ENCODE measurements around the gene NTM.

Gene NTM

DNA sequence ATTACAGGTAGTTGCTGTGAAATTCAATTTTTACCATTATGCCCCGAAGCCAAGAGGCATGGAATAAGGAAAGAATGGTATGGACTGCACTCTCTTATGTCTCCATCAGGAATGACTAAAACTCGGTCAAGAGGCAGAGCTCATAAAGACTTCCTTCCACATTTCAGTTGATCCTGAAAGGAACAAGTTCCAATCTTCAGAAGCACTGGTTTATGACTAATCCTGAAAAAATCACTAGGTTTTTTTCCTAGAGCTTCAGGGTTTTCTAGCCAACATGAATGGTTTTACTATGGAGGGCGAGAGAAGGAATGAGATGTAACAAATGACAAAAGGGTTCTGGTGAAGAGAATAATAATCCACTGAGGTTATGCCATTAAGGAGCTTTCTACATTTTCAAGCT, 832.2 kb downstream of the NTM start:
- DNase-seq = no peak

DNA sequence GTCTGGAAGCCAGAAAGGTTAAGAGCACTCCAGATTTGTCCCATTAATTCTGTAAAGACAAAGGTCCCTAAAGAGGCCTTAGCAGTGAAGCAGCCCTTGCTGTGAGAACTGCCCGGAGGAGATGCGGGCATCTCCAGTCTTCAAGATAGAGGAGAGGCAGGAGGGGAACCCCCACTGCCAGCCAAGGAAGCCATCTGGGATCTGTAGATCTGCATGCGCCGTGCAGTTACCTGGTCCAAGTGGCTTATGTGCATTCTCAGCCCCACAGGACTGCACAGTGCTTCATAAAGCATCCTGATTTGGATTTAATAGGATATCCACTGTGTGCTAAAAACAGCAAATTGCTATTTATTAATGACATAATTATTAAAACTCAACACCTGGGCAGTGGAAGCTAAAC, 834.6 kb downstream of the NTM start:
- DNase-seq = no peak

DNA sequence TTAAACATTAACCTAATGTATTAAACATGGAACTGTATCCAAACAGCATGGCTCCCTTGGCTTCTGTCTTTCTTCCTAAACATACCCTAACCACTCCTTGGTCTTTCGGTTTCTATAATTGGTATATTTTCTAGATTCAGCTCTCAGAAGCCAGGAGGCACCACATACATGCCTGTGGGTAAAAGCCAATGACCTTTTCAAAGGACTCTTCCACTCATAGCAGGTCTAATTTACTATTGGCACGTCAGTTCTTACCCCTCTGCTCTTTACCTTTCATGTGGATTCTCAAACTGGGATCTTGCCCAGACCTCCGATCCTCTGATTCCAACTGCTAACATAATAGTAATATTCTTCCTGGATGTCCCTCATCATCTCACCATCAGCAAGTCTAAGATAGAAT, 835.1 kb downstream of the NTM start:
- no peak for DNase-seq

DNA sequence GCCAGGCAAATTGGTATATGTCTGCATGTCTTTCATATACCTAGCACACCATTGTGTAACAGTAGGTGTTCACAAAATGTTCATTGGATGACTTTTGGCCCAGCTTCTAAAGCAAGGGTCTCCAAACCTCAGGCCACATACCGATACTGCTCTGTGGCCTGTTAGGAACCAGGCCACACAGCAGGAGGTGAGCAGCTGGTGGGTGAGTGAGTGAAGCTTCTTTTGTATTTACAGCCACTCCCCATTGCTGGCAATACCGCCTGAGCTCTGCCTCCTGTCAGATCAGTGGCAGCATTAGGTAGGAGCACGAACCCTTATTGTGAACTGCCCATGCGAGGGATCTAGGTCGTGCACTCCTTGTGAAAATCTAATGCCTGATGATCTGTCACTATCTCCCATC, 836.6 kb downstream of the NTM start:
- no peak for DNase-seq

DNA sequence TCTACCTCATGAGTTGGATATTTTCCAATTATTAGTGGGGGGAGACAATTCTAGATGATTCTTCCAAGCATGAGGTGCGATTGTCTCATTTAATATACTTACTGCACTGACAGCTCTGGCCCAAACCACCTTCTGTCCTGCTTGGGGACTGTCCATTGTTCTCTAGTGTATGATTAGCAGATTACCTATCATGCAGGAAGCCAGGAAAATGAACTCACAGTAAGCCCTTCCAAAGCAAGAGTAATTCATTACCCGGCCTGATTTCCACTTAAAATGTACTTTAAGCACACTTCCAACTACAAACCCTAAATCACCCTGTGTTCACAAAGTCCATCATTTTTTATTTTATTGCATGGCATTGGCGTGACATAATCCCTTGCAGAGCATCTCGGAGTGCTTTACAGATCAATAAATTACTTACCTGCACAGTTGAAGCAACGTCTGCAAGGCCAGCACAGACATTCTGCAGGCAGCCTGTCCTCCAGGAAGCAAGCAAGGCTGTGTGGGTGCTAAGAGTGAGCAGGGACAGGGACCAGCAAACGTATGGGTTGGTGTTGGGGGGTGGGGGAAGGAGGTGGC, 838.2 kb downstream of the NTM start:
- DNase-seq = no peak

DNA sequence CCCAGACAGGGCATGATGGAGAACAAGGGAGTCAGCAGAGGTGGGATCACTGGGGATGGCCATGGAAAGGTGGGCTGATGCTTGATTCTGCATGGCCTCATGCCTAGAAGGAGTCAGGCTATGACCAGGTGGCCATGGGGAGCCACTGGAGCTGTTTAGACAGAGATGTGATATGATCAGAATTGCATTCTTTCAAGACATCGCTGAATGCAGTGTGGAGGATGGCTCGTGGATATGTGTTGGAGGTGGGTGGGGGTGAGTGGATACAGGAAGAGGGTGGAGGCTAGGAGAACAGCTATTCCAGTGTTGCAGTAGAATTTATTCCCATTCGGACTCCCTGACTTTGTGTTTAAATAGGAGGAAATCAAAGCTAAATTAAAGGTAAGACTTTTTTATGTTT, 841.1 kb downstream of the NTM start:
- no peak for DNase-seq

DNA sequence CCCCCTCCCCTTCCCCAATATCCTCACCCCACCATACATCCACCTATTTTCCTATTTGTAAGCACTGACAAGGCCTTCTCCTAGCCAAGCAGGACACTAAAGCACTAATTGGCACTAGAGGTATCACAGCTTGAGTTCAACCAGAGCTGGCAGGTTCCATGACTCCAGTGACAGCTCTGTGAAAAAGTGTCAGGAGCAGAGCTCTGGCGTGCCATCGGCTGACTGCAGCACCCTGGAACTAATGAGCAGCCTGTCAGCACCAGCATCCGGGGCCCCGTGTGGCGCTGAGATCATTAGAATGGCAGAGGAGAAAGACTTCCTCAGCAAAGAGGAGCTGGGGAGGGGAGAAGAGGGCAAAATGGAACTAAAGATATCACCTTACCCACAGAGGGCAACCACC, 847.4 kb downstream of the NTM start:
- no peak for DNase-seq

DNA sequence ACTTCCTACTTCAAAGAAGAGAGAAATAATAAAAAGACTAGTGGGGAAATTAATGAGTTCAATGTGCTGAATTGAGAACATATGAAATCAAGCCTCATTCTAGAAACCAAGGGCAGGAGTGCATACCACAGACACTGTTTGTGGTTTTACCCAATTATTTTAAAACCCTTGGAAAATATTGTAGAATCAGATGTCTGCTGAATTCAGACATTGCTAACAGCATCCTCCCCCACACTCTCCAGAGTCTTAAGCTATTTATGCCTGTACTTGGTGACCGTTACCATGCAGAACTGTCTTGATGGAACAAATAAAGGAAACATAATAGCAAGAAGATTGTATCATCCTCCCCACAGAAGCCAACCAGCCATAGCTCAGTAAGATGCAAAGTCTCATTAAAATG, 850.1 kb downstream of the NTM start:
- no peak for DNase-seq

DNA sequence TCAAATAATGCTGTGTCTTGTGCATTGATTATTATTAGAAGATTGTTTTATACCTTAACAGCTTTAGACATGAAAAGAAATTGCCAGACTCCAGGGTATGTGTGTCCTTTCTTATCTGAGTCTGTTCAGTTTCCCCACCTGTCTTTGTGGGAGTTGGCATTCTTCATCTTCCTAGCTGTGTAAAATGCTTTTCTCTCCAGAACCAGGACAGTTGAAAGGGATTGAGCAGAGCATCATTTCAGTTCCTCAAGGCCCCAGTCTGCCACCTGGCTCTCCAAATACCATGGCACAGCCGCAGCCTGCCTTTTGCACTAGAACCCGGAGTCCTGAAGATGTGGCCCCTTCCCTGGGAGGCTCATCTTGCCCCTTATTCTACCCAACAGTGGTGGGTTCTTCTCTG, 851.9 kb downstream of the NTM start:
- no peak for DNase-seq

DNA sequence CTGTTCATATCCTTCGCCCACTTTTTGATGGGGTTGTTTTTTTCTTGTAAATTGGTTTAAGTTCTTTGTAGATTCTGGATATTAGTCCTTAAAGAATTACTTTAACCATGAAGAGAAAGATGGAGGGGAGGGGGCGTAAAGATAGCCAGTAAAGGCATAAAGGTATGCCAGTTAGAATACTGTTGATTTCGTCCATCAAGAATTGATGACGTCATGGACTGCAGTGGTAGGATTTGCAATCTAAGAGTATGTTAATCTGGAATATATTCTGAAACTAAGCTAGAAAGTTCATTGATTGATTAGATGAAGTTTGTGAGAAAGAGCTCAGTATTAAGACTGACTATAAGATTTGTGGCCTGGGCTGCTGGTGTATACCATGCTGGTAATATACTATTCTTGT, 856.1 kb downstream of the NTM start:
- DNase-seq = no peak

DNA sequence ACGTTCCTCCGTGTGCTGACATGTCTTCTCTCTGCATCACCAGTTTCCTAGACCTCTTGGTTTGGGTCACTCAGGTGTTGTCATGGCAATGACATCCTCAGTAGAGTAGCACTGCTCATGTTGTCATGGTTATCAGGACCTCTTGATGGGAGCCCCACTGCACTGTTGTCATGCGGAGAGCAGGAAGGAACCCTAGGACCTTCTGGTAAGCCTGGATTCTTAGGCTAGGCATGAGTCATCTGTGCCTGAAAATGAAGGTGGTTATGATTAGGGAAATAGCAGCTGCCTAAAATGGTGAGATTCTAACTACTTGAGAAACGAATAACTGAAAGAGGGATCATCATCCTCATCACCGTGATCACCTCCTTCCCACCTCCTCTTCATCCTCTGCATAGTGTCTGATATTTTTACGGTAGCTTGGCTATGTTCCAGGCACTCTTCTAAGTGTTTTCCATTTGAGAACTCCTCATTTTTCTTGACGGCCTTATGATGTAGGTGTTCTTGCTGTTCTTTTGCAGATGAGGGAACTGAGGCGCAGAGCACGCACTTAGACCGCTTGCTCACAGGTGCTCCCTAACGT, 858.4 kb downstream of the NTM start:
- DNase-seq = no peak

DNA sequence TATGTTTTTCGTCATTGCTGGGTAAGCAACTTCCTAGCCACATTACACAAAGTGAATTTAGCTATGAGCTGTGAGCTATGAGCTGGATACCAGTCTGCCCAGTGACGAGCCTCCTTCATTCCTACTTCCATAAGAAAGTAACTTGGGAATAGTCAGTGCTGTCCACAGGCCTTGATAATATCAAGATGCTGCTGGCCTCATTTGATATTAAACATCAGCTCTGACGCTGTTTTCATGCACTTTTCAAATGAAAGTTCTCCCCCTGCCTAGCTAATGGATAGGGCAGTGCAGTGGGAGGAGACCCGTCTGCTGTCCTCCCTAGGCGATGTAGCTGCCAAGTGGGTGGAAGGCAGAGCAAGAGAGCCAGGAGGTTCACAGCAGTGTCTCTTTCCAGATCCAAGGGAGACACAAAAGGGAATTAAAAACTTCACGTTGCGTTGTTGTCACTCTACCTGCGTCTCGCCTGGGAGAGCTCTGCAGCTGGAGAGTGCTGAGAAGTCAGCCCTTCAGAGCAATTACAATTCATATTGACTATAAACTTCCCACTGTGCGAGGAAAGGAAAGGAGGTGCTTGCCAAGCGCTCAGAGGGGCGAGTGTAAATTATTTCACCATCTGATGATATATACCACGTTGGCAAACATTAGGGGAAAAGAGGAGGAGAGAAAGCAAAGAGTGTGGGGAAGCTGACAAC, 861.4 kb downstream of the NTM start:
- DNase-seq = no peak

DNA sequence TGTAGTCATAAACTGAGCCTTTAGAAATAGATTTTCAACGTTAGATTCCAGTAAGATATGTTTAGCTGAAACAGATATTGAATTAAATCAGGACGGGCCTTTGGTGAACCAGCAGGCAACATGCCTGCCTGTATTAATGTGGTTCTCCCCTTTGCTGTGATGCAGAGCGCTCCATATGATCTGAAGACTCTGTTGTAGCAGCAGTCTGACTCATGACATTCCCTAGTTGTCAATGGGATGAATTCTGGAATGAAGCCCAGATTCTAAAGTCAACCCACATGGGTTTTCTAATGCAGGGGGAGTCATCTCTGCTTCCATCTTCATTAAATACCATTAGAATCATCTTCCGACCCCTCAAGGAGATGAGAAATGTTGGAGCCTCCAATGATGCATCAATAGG, 864.5 kb downstream of the NTM start:
- DNase-seq = no peak

DNA sequence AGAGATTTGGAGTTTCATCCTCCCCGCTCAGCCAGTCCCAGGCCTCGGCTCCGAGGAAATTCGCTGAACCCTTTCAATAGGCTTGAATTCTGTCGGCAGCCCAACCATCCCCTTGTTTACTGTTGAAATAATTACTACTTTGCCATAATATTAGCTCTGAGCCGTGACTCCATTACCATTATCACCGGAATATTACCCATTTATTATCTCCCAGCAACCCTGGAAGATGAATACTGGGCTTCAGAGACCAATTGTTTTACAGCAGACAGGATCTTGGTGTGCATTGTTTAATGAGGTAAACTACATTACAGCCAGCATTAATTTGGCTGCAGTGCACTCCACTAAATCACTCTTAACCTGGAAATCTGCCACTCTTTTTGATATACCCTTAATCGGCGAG, 867.4 kb downstream of the NTM start:
- no peak for DNase-seq

DNA sequence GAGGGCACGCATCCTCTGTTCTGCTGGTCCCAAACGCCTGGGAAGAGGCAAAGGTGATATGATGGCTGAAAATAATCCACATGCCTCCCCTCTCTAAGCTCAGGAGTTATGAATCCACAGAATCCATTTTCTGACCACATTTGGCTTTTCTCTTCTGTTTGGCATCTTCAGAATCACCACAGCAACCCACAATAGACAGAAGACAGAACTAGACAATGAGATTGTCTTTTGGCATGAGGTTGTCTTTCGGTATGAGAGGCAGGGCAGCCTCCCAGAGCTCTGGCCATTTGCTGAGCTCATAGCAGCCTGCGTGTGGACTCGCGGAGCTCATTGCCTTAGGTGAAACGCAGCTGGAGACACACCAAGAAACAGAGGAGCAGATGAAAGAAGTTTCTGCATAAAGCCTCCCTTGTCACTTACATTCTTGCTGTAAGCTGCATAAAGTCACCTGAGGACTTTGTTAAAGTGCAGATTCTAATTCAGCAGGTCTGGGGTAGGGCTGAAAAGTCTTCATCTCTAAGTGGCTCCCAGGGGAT, 868.0 kb downstream of the NTM start:
- DNase-seq = no peak

DNA sequence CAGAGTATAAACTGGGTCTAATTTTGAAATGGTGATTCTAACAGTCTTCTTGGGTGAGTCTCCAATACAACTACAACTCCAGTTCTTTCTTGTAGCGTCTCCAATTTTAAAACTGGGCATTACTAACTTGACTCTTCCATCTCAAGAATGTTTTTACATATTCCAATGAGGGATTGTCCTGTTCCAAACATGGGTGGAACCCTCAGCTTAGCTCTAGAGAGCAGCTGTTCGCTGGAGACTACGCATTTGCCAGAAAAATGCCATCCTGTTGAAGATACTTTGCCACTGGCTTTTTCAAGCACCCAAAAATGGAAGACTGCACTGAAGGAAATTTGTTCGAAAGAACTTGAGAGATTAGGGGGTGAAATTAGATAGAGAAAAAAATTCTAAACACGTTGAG, 870.0 kb downstream of the NTM start:
- DNase-seq = no peak

DNA sequence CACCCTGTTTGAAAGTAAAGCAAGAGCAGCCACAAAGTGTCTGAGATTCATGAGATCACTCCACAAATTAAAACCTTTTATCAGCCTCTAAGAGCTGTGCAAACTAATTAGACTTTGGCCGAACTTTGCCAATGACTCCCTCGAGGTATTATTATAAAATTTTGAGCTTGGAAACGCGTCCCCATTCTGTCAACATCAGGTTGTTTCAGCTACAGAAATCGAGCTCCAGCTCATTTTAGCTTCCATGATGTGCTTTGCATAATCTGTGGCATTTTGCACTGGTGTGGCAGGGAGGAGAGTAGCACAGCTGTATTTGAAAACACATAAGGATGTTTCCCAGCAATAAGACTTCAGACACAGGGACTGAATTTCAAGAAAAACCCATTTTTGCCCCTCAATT, 872.2 kb downstream of the NTM start:
- no peak for DNase-seq

DNA sequence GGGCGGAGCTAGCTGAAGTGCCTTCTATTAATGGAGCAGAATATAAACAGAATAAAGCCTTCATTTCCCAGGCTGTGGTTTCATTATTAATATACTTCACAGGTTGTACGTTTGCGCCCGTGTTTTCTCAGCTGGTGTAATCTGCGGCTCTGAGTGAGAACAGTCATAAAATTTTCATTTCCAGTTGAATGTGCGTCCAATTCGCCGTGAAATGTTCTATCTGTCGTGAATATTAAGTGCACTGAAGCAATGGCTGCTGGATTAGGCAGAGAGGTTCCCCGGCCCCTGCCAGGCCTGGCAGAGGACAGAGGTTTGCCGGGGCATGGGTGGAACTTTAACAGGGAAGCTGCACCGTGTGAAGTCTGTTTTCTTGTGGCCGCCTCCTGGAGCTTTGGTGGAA, 874.4 kb downstream of the NTM start:
- DNase-seq = no peak

DNA sequence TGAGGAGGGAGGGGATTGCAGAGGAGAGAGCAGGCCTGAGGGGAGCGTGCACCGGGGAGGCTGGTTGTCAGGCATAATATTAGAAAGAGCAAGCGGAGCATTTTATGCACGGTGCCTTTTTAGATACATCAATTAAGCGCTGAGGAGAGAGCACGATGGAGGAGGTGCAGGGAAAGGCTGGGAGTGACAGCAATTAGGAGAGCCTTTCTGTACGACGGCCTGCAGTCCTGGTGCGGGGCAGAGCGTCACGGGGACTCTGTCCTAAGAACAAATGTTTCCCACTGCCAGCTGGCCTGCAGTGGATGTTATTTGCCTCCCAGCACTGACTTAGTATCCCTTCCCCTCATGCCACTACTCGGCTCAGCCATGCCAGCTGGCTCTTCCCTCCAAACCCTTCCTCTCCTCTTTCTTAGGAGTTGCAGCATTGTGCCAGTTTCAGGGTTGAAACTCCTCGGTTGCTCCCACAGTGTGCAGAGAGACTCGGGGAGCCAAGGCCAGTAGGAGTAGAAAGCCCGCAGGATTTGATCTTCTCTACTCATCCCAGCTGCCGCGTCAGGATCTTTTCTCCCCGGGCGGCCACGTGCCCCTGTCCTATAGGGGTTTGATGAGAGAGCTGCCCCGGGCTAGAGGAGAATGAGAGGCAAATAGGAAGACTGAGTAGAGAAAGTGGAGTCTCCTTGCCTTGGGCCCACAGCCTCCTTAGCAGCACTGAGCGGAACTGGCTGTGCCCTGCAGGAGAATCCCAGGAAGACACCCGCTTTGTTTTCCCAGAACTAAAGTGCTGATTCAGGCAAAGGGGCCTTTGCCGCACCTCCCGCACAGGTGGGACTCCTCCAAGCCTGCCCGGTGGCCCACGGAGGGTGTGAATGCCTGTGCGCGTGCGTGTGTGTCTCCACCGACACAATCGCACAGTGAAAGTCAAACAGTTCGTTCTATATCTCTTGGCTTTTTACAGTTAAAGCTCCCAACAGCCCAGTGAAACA, 875.3 kb downstream of the NTM start:
- DNase-seq = no peak

DNA sequence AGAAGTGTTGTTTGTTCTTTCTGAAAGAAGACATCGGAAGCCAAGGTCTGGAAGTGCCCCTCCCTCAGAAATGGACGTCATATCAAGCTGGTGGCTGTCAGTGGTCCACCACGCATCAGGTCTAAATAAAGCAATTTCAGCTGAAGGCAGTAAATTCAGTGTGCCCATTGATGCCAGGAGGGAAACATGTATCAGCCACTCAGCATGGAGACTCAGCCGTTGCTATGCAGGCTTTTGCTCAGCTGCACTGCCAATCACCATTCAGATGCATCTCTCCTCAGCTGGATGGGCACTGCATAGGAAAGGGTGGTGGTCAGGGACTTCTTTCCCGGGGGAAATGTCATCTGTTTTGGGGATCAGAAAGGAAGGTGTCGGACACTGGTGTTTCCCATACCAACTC, 878.2 kb downstream of the NTM start:
- no peak for DNase-seq

DNA sequence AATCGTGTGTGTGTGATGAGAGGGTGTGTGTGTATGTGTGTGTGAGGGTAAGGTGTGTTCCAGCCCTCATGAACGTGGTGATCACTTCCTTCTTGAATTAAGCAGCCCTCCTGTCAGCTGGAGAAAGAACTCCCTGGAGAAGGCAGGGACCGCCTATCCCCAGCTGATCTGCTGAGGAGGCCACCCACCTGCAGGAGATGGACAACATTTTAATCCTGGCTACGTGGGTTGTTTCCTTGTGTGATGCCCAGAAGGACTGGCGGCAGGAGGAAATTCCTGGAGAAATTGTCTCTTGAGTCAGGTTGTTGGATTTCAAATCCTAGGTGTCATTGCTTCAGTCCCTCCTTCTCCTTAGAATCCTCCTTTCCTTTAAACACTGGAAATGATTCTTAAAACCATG, 878.8 kb downstream of the NTM start:
- DNase-seq = no peak

DNA sequence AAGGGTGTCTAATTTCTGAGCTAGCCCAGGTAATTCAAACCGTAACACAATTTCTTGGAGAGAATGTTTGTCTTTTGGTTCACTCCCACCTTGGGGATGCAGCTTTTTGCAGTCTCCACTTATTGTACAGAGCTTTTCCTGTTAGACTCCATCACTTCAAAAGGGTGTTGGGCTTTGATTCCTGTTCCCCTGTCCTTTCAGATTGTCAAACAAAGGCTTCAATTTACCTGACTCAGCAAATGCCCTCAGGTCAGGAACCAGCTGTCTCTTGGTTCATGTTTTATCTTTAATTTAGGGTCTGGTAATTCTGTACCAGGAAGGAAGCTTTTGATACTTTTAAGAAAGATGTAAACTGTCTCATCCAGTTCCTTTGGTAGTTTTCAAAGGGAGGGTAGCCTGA, 880.6 kb downstream of the NTM start:
- no peak for DNase-seq

DNA sequence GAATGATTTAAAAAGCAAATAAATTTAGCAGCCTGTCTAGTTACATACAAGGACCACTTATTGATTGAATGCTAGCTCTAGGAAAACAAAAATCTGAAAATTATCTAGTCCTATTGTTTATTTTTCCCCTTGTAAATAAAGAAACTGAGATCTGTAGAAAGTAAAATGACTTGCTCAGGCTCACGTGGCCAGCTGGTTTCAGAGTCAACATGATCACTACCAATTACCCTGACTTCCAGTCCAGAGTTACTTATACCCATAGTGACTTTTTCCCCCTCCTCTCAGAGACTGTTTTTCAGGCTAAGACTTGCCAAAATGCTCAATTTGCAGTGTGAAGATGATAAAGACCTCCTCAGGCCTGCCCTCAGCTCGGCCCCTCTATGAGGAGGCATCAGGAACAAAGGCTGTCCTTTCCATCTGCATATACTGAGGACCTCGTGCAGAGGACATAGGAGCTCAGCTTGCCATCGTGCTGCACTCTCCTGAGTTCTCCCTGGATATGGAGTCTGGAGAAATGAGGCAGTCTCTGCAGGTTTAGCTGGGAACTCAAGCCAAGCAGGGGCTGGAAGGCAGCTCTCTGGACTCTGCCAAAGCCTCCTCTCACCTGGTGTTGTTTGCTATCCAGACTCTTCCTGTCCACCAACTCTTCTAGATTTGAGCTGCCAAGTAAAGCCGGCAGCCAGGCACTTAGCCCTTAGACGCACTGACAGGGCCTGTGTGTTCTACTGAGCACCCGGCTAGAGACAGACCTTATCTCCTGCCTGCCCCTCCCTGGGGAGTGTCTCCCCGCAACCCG, 883.3 kb downstream of the NTM start:
- no peak for DNase-seq

All from Kasumi-1 (cell line).